H1 (cell line): ENCODE data around the gene CILP. TPM values are rescaled to one million over a fixed set of nuclear protein-coding genes. Genes with fewer than 3 reads are reported as not detected.

Source experiments
- CHD2 ChIP-seq: IDR thresholded peaks from 2 replicates; pipeline ENCODE4 v1.6.1; 2012; ENCODE audit warnings: low read length, improper control_type of control experiment
- polyA plus RNA-seq, 7 experiments: library from polyadenylated mRNA; depleted of rRNA in 3 of 7; stranded (reverse) in 5 of 7; unstranded in 2 of 7; fragments of >200 nt in 5 of 7; fragments of 200-250 nt in 2 of 7; gene quantifications; 1 replicate in 5 of 7; 2 replicates in 1 of 7; 4 replicates in 1 of 7; pipeline versions ENCODE4 v1.2.1 to v1.2.3, GENCODE V29; 2011 to 2013; ENCODE audit warnings: missing spikeins in 2 of 7, mixed read lengths in 2 of 7
- total RNA-seq: library from RNA; stranded (reverse); fragmentation: NEBNext Ultra II Directional; extraction: Animal tissue kit (Norgen Biotek cat#: 25700); gene quantifications from 2 replicates; pipeline ENCODE4 v1.2.1, GENCODE V29; 2021

The CILP gene
- total and polyA plus RNA-seq, 2 of the 8 experiments (the other 6 are each of a cell fraction or from before 2014, with no cell fraction given) = 0.02 TPM; not detected in 1

DNA sequence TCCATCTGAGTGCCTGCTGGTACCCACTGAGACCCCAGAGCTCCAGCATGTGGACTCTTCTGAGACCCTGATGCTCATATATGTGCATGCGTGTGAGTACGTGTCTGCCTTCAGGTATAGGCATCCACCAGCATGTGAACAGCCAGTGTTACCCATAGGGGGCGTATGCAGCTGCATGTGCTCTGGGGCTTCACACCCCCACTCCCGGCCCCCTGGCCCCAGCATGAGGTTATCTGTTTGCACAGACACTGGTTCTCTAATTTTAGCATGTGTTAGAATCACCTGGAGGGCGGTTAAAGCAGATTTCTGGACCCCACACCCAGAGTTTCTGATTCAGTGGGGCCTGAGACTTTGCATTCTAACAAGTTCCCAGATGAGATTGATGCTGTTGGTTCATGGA, 824 bp upstream of the CILP start (continued):
- no peak for TF ChIP-seq CHD2
